Lung (tissue), 12 donors: ENCODE measurements around the gene DENND1A. TPM values are rescaled to one million over a fixed set of nuclear protein-coding genes. Genes with fewer than 3 reads are reported as not detected.

ENCODE experiments used
- ATAC-seq: fragments of 200-7000 bp; cut with Tn5 transposase; one replicate; pipeline ENCODE4 v1.9.1; 2020; ENCODE audit warnings: moderate number of reproducible peaks; ENCODE audit not compliant: insufficient read depth, low FRiP score
- DNase-seq, 3 donors: peaks; one replicate each; pipeline ENCODE4 v3.0.0-alpha.2; 2013 to 2017
- H3K27ac ChIP-seq, 2 donors: one replicate each; pipeline ENCODE4 v1.5.1; 2013; ENCODE audit warnings: mild to moderate bottlenecking in 2 of 2, moderate library complexity in 2 of 2, control low read depth in 1 of 2, inconsistent platforms in 1 of 2, low read depth in 1 of 2, low read length in 1 of 2
- H3K27me3 ChIP-seq, 3 donors: one replicate each; pipeline ENCODE4 v1.5.1; 2013; ENCODE audit warnings: low read length in 2 of 3; ENCODE audit not compliant: control insufficient read depth in 3 of 3, insufficient read depth in 3 of 3
- H3K36me3 ChIP-seq, 4 donors: one replicate each; pipeline ENCODE4 v1.5.1; 2013; ENCODE audit warnings: low read length in 4 of 4, mild to moderate bottlenecking in 1 of 4, moderate library complexity in 1 of 4; ENCODE audit not compliant: control insufficient read depth in 4 of 4, insufficient read depth in 4 of 4
- H3K4me1 ChIP-seq, 5 donors: one replicate each; pipeline ENCODE4 v1.5.1; 2013; ENCODE audit warnings: low read length in 5 of 5, mild to moderate bottlenecking in 2 of 5, moderate library complexity in 1 of 5; ENCODE audit not compliant: control insufficient read depth in 5 of 5, insufficient read depth in 5 of 5
- H3K4me3 ChIP-seq: one replicate; pipeline ENCODE4 v1.5.1; 2013; ENCODE audit warnings: mild to moderate bottlenecking, control low read depth, moderate library complexity
- H3K9ac ChIP-seq, 2 donors: one replicate each; pipeline ENCODE4 v1.5.1; 2013; ENCODE audit warnings: low read length in 2 of 2, control low read depth in 1 of 2; ENCODE audit not compliant: insufficient read depth in 1 of 2
- H3K9me3 ChIP-seq, 4 donors: one replicate each; pipeline ENCODE4 v1.5.1; 2013; ENCODE audit warnings: low read length in 3 of 4, mild to moderate bottlenecking in 1 of 4, moderate library complexity in 1 of 4; ENCODE audit not compliant: control insufficient read depth in 4 of 4, insufficient read depth in 3 of 4
- CTCF ChIP-seq: IDR thresholded peaks from 2 replicates; pipeline ENCODE4 v1.5.1; 2012; ENCODE audit warnings: mild to moderate bottlenecking; ENCODE audit errors: control extremely low read depth, extremely low read depth
- WGBS, 2 donors: extraction: QIAGEN DNeasy Blood & Tissue Kit; methylation state at CpG; one replicate each; pipeline ENCODE4 v1.1.7; 2013; 5-methylcytosine and 5-hydroxymethylcytosine counted together
- polyA plus RNA-seq, 2 donors: library from polyadenylated mRNA; stranded (reverse); fragments of 200-250 nt; gene quantifications; one replicate each; pipeline ENCODE4 v1.2.1, GENCODE V29; 2013
- total RNA-seq, 2 donors: library from RNA; depleted of rRNA in 1 of 2; stranded (reverse); fragments of >200 nt in 1 of 2; gene quantifications; one replicate each; pipeline ENCODE4 v1.2.1, GENCODE V29; 2014 to 2021
- donor health status: control.
- donor health status: control.
- donor health status: Bipolar disorder and iron deficiency.
- donor health status: healthy.
- donor health status: DM: yes; HTN: yes; CAD: no.

Gene DENND1A
- total and polyA plus RNA-seq, 4 donors, result 5.7 to 29.8 (median 14.5) TPM

- no peaks in the 10 kb centered on the region for H3K36me3 ChIP-seq
- ATAC-seq (no peak), DNase-seq (no peak)
- H3K9me3 ChIP-seq, result no peaks in the 10 kb centered on the region
- no peaks in the 10 kb centered on the region for H3K27me3 ChIP-seq
- no peak overlapping the region for H3K9ac ChIP-seq
- 94 to 97% methylated on average over 1 of the region's 1 CpG for WGBS, 2 donors
- no peak overlapping the region for H3K27ac ChIP-seq
- no peaks in the 10 kb centered on the region for H3K4me1 ChIP-seq
- no peak for TF ChIP-seq CTCF
- H3K4me3 ChIP-seq, result no peak overlapping the region
Observed at GRCh38 chr9:123497830-123498229, 432.1 kb downstream of the DENND1A start.

- Histone ChIP-seq H3K4me1 (no peaks in the 10 kb centered on the region), H3K9me3 (no peaks in the 10 kb centered on the region), H3K27ac (no peak overlapping the region), H3K27me3 (no peaks in the 10 kb centered on the region), H3K4me3 (no peak overlapping the region), H3K9ac (no peak overlapping the region), H3K36me3 (no peaks in the 10 kb centered on the region)
- ATAC-seq (no peak), DNase-seq (no peak)
- no peak for TF ChIP-seq CTCF
- WGBS, 2 donors, result 94 to 95% methylated on average over 7 of the region's 7 CpGs
Observed at GRCh38 chr9:123495731-123496130, 434.2 kb downstream of the DENND1A start.

- 65 to 89% methylated on average over 8 of the region's 8 CpGs for WGBS, 2 donors
- no peaks in the 10 kb centered on the region for H3K27me3 ChIP-seq
- no peak overlapping the region for H3K4me3 ChIP-seq
- H3K9me3 ChIP-seq, result no peaks in the 10 kb centered on the region
- H3K27ac ChIP-seq, result no peak overlapping the region
- ATAC-seq (no peak), DNase-seq (peak; percentile 22 to 49 (median 38))
- H3K36me3 ChIP-seq, result no peaks in the 10 kb centered on the region
- no peak overlapping the region for H3K9ac ChIP-seq
- no peaks in the 10 kb centered on the region for H3K4me1 ChIP-seq
- TF ChIP-seq CTCF, result no peak
Observed at GRCh38 chr9:123493627-123494026, 436.3 kb downstream of the DENND1A start.

- H3K9ac ChIP-seq, result no peak overlapping the region
- H3K27me3 ChIP-seq, result no peaks in the 10 kb centered on the region
- DNase-seq (no peak), ATAC-seq (no peak)
- no peak for TF ChIP-seq CTCF
- H3K4me1 ChIP-seq, result no peaks in the 10 kb centered on the region
- no peaks in the 10 kb centered on the region for H3K36me3 ChIP-seq
- H3K27ac ChIP-seq, result no peak overlapping the region
- H3K4me3 ChIP-seq, result no peak overlapping the region
- no peaks in the 10 kb centered on the region for H3K9me3 ChIP-seq
- 89 to 95% methylated on average over 6 of the region's 6 CpGs for WGBS, 2 donors
Observed at GRCh38 chr9:123490688-123491087, 439.2 kb downstream of the DENND1A start.
